ENCODE measurements around the gene PPP2R2C.

DNA sequence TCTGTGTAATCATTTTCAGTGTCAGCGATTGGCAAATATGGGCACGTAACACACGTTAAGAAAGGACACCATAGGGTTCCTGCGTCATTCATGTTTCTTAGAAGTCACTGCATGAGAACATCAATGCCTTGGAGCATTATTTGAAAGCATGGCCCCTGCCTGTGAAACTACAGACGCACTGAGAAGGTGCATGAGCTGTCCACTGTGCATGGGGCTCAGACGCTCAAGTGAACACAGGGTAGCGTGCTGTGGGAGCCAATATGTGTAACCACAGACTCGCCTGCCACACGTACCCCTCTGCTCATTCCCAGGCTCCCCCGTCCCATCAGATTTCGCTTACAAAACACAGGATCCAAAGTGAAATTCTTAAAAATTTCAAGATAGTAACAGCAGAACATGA, 6.5 kb downstream of the PPP2R2C start:
- TF ChIP-seq, protein P1, sequence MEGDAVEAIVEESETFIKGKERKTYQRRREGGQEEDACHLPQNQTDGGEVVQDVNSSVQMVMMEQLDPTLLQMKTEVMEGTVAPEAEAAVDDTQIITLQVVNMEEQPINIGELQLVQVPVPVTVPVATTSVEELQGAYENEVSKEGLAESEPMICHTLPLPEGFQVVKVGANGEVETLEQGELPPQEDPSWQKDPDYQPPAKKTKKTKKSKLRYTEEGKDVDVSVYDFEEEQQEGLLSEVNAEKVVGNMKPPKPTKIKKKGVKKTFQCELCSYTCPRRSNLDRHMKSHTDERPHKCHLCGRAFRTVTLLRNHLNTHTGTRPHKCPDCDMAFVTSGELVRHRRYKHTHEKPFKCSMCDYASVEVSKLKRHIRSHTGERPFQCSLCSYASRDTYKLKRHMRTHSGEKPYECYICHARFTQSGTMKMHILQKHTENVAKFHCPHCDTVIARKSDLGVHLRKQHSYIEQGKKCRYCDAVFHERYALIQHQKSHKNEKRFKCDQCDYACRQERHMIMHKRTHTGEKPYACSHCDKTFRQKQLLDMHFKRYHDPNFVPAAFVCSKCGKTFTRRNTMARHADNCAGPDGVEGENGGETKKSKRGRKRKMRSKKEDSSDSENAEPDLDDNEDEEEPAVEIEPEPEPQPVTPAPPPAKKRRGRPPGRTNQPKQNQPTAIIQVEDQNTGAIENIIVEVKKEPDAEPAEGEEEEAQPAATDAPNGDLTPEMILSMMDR (IDR thresholded peaks at IDR 0.05; ENCODE audit: low read depth, low read length): no peak
- TF ChIP-seq POLR2A (IDR thresholded peaks at IDR 0.05; ENCODE audit: extremely low read depth, insufficient read length): no peak

Data from NB4 (cell line).